ENCODE data around the gene IL12RB1.
A peak's percentile ranks its signal among the peaks of the same experiment; 100 is the strongest.

- TF ChIP-seq, protein P1, sequence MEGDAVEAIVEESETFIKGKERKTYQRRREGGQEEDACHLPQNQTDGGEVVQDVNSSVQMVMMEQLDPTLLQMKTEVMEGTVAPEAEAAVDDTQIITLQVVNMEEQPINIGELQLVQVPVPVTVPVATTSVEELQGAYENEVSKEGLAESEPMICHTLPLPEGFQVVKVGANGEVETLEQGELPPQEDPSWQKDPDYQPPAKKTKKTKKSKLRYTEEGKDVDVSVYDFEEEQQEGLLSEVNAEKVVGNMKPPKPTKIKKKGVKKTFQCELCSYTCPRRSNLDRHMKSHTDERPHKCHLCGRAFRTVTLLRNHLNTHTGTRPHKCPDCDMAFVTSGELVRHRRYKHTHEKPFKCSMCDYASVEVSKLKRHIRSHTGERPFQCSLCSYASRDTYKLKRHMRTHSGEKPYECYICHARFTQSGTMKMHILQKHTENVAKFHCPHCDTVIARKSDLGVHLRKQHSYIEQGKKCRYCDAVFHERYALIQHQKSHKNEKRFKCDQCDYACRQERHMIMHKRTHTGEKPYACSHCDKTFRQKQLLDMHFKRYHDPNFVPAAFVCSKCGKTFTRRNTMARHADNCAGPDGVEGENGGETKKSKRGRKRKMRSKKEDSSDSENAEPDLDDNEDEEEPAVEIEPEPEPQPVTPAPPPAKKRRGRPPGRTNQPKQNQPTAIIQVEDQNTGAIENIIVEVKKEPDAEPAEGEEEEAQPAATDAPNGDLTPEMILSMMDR (IDR thresholded peaks at IDR 0.05), result peak; percentile 83 to 92 (median 90)
- no peak for TF ChIP-seq POLR2A (IDR thresholded peaks at IDR 0.05)
These were observed 26.3 kb upstream of the IL12RB1 start for GRCh38 chr19:18112989-18113478.

Measured in heart left ventricle (tissue), 13 donors.